Measurements from ENCODE around the gene EEPD1.

EEPD1 gene

DNA sequence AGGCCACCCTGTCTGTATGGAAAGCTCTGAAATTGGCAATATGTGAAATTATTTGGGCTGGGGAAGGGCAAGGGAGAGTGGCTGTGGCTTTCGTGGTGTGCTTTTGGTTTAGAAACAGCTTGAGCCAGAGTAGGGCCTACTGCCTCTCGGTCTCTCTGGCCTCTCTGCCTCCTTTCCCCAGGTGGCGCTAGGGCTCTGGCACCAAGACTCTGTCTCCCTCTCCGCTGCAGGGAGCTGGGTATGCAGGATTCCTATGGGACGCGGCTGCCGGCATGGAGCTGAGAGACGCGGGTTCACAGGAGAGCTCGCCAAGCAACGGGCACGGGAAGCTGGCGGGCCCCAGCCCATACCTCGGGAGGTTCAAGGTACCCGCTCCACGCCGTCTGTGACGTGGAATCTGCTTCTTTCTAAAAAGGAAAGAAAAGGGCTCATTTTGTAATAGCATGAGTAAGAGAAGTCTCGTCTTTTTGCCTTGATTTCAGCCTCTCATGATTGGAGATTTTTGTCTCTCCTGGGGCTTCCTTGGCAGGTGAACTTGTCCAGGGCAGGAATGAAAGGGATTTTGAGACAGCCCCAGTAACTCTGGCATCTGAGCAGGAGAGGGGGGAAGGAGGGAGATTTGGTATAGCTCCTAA lies 131.5 kb downstream of the EEPD1 start:
- DNase-seq = peak; percentile 41

DNA sequence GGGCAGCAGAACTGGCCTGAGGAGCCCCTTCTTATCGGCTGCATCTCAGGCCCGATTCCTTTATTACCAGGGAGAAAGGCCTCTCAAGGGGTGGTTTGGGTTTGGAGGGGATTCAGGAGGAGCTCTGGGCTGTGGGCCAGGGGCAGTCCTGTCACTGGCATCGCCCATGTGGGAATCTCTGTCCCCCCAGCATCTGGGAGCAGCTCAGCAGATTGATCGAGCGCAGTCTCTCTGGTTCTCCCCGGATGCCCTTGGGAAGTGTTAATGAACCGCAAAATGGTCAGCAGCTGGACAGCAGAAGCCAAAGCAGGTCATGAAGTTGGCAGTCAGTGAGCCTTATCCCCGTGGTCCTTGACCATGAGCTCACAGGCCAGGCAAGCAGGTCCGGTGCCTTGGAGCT lies 132.2 kb downstream of the EEPD1 start:
- no peak for DNase-seq

GRCh38 chr7:36286226-36286625 lies 133.2 kb downstream of the EEPD1 start:
- peak; percentile 44 for DNase-seq

DNA sequence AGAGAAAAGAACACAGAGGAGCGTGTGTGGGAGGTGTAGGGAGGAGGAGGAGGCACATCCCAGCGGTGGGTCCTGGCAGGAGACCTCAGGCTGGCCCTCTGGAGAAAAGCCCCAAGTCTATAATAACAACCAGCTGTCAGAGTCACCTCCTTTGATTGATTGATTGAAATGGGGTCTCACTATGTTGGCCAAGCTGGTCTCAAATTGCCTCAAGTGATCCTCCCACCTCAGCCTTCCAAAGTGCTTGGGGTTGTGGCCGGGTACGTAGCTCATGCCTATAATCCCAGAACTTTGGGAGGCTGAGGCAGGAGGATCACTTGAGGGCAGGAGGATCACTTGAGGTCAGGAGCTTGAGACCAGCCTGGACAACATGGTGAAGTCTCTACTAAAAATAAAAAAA lies 133.6 kb downstream of the EEPD1 start:
- no peak for DNase-seq

DNA sequence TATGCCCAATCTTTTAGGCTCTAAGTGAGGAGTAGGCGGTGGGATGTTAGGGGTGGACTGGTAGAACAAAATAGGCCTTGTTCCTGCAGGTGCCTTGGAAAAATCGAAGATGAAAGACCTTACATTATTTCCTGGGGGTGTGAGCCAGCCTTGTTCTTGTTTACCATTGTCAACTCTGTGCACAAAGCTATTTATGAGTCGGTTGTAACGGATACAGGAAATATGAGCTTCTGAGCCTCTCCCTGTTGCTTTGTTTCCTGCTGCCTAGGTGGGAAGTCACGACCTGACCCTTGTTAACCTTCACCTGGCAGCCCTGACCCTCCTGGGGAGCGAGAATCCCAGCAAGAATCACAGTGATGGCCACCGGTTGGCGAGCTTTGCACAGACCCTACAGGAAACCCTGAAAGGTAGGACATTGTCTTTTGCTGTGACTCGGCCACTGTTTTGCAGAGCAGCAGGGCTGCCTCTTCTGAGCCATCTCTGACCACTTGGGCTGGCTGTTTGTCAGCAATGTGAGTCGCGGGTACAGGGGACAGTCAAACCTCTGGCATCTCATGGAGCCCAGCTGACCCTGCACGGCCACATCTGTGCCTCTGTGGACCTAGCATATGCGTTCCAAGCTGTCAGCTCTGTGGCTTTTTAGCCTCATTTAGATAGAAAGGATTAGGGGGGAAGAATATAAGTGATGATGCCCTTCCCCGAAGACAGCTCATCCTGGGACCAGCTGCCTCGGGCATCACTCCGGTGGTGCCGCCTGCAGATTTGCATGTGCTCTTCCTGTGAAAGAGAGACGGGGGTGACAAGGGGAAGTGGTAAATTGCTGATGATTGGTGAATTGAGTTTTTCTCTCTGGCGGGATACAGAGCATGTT lies 134.6 kb downstream of the EEPD1 start:
- DNase-seq = peak; percentile 84

- no peak for DNase-seq
Measured at GRCh38 chr7:36288501-36288900, 135.4 kb downstream of the EEPD1 start.

DNA sequence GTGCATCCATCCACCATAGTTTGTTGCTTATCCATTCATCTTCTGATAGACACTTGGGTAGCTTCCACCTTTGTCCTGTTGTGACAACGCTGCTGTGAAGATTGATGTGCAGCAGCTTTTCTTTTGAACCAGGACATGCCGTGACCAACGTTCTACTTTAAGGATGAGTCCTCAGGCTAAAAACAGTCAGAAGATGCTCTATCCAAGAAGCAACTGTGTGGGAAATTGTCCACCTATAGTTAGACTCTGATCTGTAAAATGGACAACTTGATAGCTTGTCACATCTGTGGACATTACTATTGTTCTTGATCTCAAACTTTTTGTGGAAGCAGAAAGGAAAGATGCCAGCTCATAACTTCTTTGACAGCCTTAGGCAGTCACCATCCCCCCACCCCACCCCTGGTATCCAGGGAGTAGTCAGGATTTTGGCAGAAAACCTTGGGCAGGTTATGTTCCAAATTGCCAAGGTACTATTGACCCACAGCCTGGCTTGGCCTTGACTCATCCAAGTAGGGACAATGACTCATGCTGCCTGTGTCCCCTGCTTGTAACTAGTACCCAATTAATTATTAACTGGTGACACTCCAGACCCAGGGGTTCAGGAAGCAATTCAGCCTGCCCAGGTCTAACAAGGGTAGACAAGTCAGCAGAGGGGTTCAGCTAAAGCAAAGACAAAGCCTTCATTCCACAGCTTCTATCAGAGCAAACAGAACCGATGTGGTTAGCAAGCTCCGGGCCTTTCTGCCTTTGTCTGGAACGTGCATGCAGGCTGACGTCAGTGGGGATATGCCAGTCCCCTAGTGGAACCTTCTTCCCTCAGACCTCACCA lies 137.0 kb downstream of the EEPD1 start:
- no peak for DNase-seq

DNA sequence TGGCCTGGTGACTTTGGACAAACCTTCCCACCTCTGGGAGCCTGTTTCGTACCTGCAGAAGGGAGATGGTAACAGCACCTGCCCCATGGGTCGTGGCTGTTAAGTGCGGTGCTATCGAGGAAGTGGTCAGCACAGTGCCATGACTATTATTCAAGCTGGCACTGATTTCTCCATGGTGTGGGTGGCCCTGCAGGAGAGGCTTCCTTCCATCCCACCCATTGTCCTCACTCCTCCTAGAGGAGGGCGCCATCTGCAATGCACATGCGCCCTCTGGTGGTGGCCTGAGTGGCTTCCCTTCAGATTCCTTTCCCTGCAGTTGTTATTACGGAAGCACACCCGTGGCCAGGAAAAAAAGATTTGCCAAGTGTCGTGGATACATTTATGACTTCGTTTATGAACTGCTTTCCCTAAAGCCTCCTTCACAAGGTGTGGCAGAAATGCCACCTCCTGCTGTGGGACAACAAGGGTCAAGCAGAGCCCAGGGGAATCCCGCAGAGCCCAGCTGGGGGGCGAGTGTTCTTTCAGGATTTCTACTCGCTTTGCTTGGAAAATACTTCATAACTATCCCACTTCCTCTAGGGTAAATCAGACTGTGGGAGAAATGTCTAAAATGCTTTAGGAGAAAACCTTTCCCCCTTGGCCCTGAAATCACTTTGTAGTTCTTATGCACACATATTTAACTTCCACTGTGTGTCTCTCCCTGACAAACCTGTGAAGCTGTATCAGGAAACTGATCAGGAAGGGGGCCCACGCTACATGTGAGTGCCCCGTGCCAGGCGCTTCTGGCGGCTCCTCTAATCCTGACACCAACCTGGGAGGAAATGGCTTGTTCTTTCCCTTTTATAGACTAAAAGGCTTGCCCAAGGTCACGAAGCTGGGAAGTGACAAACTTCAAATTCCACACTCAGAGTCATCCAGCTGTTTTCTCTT lies 138.6 kb downstream of the EEPD1 start:
- peak; percentile 91 for DNase-seq

DNA sequence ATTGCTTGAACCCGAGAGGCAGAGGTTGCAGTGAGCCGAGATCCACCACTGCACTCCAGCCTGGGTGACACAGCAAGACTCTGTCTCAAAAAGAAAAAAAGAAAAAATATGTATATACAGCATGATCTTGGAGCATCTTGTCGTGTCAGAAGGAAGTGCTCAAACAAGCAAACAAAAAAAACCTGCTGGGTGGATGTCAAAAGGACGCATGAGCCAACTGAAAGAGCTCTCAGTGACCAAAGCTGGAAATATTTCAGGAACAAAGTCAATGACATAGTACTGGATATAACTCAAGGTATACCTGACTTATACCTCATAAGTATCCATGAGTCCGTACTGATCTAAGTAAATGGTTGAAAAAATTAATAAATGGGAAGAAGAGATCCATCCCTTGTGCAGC lies 142.0 kb downstream of the EEPD1 start:
- no peak for DNase-seq

DNA sequence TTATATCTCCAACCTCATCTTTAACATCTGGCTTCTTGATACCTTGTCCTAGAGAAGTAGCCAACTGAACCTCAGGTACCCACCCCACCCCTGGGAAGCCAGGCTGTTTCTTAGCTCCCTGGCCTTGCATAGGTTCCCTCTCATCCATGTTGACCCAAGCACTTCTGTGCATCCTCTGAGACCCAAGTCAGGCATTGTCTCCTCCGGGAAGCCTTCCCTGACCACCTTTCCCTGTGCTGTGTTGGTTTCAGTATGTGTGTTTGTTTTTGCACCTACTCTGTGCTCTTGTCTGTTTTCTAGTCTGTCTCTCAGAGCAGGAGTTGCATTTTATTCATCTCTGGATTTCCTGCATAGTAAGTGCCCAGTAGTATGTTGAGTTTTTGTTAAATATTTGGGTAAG lies 143.2 kb downstream of the EEPD1 start:
- DNase-seq = no peak

GRCh38 chr7:36297364-36298009 lies 144.4 kb downstream of the EEPD1 start:
- DNase-seq = no peak

- DNase-seq = no peak
Measured at GRCh38 chr7:36298106-36298505, 145.1 kb downstream of the EEPD1 start.

- DNase-seq = no peak
Measured at GRCh38 chr7:36299223-36299774, 146.2 kb downstream of the EEPD1 start.

GRCh38 chr7:36299823-36300341 lies 146.8 kb downstream of the EEPD1 start:
- no peak for DNase-seq

DNA sequence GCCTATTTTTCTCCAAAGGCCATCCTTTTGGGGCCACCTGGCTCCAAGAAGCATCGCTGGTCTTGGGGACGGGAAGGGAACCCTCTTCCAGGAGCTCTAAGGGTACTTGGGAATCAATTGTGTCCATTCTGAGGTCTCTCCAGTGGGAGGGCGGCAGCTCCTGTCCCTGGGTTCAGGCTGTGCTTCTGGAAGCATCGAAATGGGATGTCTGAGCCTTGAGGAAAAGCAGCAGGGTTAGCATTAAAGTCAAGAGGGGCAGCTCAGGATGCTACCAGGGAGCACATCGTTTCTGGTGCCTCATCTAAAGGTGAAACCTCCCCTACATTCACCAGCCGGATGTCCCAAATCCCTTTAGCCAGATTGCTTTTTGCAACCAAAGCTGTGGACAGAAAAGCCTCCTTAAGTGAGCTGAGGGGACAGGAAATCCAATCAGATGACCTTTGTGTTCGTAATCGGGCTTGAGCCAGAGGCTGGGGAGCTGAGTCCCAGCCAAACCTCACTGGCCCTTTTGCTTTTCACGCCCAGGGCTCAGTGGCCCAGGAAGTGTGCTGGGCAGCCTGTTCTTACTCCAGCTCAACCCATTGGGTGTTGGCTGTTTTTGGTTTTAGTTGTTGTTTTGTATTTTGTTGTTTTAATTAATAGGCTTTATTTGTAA lies 147.8 kb downstream of the EEPD1 start:
- DNase-seq = no peak

DNA sequence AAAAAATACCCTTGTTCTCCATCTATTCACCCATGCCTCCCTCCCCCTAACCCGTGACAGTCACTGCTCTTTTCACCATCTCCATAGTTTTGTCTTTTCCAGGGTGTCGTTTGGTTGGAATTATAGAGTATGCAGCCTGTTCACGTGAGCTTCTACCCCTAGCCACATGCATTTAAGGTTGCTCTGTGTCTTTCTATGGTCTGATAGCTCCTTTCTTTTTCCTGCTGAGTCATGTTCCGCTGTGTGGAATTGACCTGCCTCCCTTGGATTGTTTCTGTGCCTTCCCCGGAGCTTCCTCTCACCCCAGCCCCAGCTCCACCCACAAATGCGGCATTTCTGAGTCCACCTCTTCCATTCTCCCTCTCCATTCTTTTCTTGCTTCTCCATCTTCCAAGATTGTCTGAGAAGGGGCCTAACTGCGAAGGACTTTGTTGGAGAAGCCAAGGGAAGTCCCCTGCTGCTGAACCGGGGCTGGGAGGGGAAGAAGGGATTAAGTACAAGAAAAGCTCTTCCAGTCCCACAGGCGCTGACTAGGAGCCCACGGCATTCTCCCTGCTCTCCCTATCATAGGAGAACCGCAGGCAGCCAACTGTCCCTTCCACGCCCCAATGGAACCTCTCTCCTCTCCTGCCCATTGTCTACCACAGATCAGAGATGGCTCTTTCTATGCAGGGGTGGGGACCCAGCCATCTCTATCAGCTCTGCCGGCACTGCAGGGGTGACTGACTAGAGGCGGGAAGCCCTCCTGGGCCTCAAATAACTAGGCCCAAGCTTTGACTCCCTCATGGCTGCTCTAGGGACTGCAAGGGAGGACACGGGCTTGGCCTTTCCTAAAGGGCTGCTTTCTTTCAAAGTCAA lies 149.1 kb downstream of the EEPD1 start:
- no peak for DNase-seq

- peak; percentile 56 for DNase-seq
Measured at GRCh38 chr7:36303202-36304098, 150.4 kb downstream of the EEPD1 start.

DNA sequence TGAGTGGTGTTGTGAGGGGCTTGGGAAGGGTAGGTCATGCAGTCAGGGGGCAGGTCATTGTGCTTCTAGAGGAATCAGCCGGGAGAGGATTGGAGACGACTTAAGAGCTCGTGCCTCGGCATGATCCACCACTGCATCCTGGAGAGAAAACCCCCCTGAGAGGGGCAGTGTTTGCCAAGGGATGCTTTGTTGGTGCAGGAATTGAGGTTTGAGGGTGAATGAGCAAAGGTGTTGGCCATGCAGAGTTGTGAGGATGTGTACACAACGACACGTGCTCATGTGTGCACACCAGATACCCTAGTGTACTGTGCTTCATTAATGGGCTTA lies 151.0 kb downstream of the EEPD1 start:
- no peak for DNase-seq

GRCh38 chr7:36305226-36305625 lies 152.2 kb downstream of the EEPD1 start:
- no peak for DNase-seq

Data from suppressor macrophage treated with lipopolysaccharide for 4 hours (primary cell).